Stomach (tissue), 9 donors: ENCODE measurements around the gene PCDH9. TPM values are rescaled to one million over a fixed set of nuclear protein-coding genes. Genes with fewer than 3 reads are reported as not detected.

Experiments used
- DNase-seq, 2 donors: peaks; one replicate each; pipeline versions ENCODE4 v3.0.0 to v3.0.0-alpha.2; 2013 to 2019
- H3K27ac ChIP-seq, 5 donors: fragments of 200-600 bp in 4 of 5; sonication (generic) in 4 of 5; one replicate each; pipeline ENCODE4 v1.5.1; 2013 to 2019; ENCODE audit warnings: mild to moderate bottlenecking in 1 of 5, moderate library complexity in 1 of 5
- H3K27me3 ChIP-seq, 3 donors: fragments of 200-600 bp; sonication (generic); one replicate each; pipeline ENCODE4 v1.5.1; 2017 to 2019; ENCODE audit warnings: mixed run types in 1 of 3
- H3K36me3 ChIP-seq, 4 donors: fragments of 200-600 bp; sonication (generic); 1 replicate in 3 of 4; 2 replicates in 1 of 4; pipeline ENCODE4 v1.5.1; 2016 to 2019
- H3K4me1 ChIP-seq, 4 donors: fragments of 200-600 bp; sonication (generic); one replicate each; pipeline ENCODE4 v1.5.1; 2016 to 2019
- H3K4me3 ChIP-seq, 4 donors: fragments of 200-600 bp; sonication (generic) in 3 of 4; one replicate each; pipeline ENCODE4 v1.5.1; 2016 to 2019; ENCODE audit warnings: mild to moderate bottlenecking in 1 of 4
- H3K9me3 ChIP-seq, 4 donors: fragments of 200-600 bp; sonication (generic); one replicate each; pipeline ENCODE4 v1.5.1; 2016 to 2019
- EP300 ChIP-seq: sonication (generic); formaldehyde crosslinking; IDR thresholded peaks from one replicate; pipeline ENCODE4 v1.6.1; 2017; ENCODE audit warnings: antibody characterized with exemption
- POLR2A ChIP-seq, 4 donors: fragments of 450-650 bp; IDR thresholded peaks; one replicate each; pipeline ENCODE4 v1.6.1; 2016; ENCODE audit warnings: antibody characterized with exemption in 4 of 4, control low read depth in 2 of 4, mild to moderate bottlenecking in 1 of 4, moderate library complexity in 1 of 4
- POLR2AphosphoS5 ChIP-seq, 3 donors: sonication (generic); formaldehyde crosslinking; IDR thresholded peaks; one replicate each; pipeline ENCODE4 v1.6.1; 2016; ENCODE audit warnings: antibody characterized with exemption in 3 of 3
- whole genome bisulfite sequencing, 5 donors: extraction: QIAGEN DNeasy Blood & Tissue Kit in 3 of 5; methylation state at CpG; one replicate each; pipeline versions ENCODE4 v1.1.5 to v1.1.7; 2013 to 2018; 5-methylcytosine and 5-hydroxymethylcytosine counted together
- intact Hi-C: fragments of 100-400 bp; cut with DNase I; formaldehyde crosslinking; loops from one replicate; pipeline ENCODE4 v1.15.1; 2023; ENCODE audit warnings: low total_unique reads
- polyA plus RNA-seq, 3 donors: library from polyadenylated mRNA; stranded (reverse); fragments of 200-250 nt; gene quantifications; one replicate each; pipeline ENCODE4 v1.2.3, GENCODE V29; 2013
- total RNA-seq, 5 donors: library from RNA; depleted of rRNA; stranded (reverse); fragments of >200 nt; gene quantifications; one replicate each; pipeline versions ENCODE4 v1.1.0 to v1.2.3, GENCODE V29; 2014 to 2016
- TF ChIP-seq, protein P1 (sequence below), 7 experiments: fragments of 450-650 bp in 4 of 7; fragments of 200-600 bp in 3 of 7; sonication (generic) in 3 of 7; IDR thresholded peaks; one replicate each; pipeline ENCODE4 v1.5.1; 2016 to 2019; ENCODE audit warnings: antibody characterized with exemption in 7 of 7, control low read depth in 2 of 7, mild to moderate bottlenecking in 1 of 7
- donor health status: healthy with polysubstance abuse.
- donor health status: Bipolar disorder and iron deficiency.
- donor health status: healthy.

PCDH9 gene
- total and polyA plus RNA-seq, 8 donors, result 0.40 to 36.2 (median 3.7) TPM

DNA sequence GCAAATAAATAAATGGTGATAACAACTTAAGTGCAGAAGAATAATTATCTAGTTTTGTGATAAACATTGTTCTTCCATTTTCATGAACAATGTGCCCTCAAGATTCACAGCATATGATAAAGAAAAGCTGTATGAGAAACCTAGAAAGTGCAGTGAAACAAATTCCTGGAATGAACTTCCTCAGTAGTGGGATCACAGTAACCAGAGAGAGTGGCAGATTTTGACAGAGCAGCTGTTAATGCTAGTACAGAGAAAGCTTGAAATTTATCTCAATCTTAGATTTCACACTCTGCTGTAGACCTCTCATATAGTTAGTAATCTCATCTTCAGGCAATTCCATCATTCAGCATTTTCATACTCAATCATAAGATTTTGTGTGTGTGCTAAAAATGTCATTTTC lies 664.9 kb downstream of the PCDH9 start:
- no peaks in the 10 kb centered on the region for H3K9me3 ChIP-seq
- TF ChIP-seq POLR2A (IDR thresholded peaks at IDR 0.05) (no peak), EP300 (no peak), POLR2AphosphoS5 (IDR thresholded peaks at IDR 0.05) (no peak)
- TF ChIP-seq, protein P1, sequence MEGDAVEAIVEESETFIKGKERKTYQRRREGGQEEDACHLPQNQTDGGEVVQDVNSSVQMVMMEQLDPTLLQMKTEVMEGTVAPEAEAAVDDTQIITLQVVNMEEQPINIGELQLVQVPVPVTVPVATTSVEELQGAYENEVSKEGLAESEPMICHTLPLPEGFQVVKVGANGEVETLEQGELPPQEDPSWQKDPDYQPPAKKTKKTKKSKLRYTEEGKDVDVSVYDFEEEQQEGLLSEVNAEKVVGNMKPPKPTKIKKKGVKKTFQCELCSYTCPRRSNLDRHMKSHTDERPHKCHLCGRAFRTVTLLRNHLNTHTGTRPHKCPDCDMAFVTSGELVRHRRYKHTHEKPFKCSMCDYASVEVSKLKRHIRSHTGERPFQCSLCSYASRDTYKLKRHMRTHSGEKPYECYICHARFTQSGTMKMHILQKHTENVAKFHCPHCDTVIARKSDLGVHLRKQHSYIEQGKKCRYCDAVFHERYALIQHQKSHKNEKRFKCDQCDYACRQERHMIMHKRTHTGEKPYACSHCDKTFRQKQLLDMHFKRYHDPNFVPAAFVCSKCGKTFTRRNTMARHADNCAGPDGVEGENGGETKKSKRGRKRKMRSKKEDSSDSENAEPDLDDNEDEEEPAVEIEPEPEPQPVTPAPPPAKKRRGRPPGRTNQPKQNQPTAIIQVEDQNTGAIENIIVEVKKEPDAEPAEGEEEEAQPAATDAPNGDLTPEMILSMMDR (IDR thresholded peaks at IDR 0.05), result no peak
- no peaks in the 10 kb centered on the region for H3K27me3 ChIP-seq
- H3K27ac ChIP-seq, result no peak overlapping the region
- no peak overlapping the region for H3K4me3 ChIP-seq
- no peaks in the 10 kb centered on the region for H3K4me1 ChIP-seq
- H3K36me3 ChIP-seq, result no peaks in the 10 kb centered on the region
- intact Hi-C loops, result no loop called here
- no peak for DNase-seq

DNA sequence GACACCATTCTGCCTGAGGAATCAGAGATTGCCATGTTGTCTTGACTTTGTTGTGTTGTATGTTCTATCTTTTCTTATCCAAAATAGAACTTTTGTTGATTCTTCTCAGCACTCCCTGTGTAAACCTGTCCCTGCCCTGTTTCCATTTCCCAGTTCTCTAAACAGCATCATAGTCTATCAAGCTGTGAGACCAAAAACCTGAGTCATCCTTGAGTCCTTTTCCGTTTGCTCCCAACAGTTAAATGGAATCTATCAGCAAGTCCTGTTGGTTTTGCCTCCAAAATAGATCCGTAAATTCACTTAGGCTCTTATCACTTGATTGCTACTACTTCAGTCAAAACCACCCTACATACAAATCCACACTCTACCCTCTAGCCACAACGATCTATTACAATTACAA lies 667.1 kb downstream of the PCDH9 start:
- 68 to 82% (median 77%) methylated on average over 3 of the region's 3 CpGs for WGBS, 5 donors
- no peak overlapping the region for H3K4me3 ChIP-seq
- intact Hi-C loops, result no loop called here
- no peak for TF ChIP-seq EP300
- TF ChIP-seq POLR2A (IDR thresholded peaks at IDR 0.05), result no peak
- TF ChIP-seq POLR2AphosphoS5 (IDR thresholded peaks at IDR 0.05), result no peak
- TF ChIP-seq, protein P1 (IDR thresholded peaks at IDR 0.05), result no peak
- no peaks in the 10 kb centered on the region for H3K4me1 ChIP-seq
- H3K9me3 ChIP-seq, result no peaks in the 10 kb centered on the region
- no peaks in the 10 kb centered on the region for H3K27me3 ChIP-seq
- no peak for DNase-seq
- H3K36me3 ChIP-seq, result no peaks in the 10 kb centered on the region
- no peak overlapping the region for H3K27ac ChIP-seq

DNA sequence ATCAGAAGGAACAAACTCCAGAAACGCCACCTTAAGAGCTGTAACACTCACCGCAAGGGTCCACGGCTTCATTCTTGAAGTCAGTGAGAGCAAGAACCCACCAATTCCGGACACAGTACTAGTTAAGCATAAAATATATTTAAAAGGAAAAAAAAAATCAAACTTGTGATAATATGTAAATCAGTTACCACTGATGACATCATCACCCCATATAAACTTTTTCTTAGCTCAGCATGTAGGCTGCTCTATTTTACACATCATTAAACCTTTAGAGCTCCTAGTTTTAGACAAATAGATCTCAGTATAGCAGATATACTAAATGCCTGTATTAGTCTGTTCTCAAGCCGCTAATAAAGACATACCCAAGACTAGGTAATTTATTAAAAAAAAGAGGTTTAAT lies 668.1 kb downstream of the PCDH9 start:
- H3K36me3 ChIP-seq, result no peaks in the 10 kb centered on the region
- no peaks in the 10 kb centered on the region for H3K4me1 ChIP-seq
- no peak for DNase-seq
- no peaks in the 10 kb centered on the region for H3K27me3 ChIP-seq
- H3K9me3 ChIP-seq, result no peaks in the 10 kb centered on the region
- no peak overlapping the region for H3K4me3 ChIP-seq
- H3K27ac ChIP-seq, result no peak overlapping the region
- intact Hi-C loops, result no loop called here
- WGBS, 5 donors, result 76 to 79% (median 77%) methylated on average over 5 of the region's 5 CpGs
- TF ChIP-seq, protein P1 (IDR thresholded peaks at IDR 0.05), result no peak
- TF ChIP-seq POLR2A (IDR thresholded peaks at IDR 0.05) (no peak), POLR2AphosphoS5 (IDR thresholded peaks at IDR 0.05) (no peak), EP300 (no peak)

DNA sequence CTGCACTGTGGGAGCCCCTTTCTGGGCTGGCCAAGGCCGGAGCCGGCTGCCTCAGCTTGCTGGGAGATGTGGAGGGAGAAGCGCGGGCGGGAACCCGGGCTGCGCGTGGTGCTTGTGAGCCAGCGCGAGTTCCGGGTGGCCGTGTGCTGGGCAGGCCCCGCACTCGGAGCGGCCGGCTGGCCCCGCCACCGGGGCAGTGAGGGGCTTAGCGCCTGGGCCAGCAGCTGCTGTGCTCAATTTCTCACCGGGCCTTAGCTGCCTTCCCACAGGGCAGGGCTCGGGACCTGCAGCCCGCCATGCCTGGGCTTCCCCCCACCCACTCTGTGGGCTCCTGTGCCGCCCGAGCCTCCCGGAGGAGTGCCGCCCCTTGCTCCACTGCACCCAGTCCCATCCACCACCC lies 669.1 kb downstream of the PCDH9 start:
- WGBS, 5 donors, result 96 to 97% (median 97%) methylated on average over 13 to 26 of the region's 26 CpGs
- H3K36me3 ChIP-seq, result no peaks in the 10 kb centered on the region
- H3K4me1 ChIP-seq, result no peaks in the 10 kb centered on the region
- TF ChIP-seq POLR2A (IDR thresholded peaks at IDR 0.05), result no peak
- TF ChIP-seq EP300, result no peak
- TF ChIP-seq, protein P1 (IDR thresholded peaks at IDR 0.05), result no peak
- no peak for TF ChIP-seq POLR2AphosphoS5 (IDR thresholded peaks at IDR 0.05)
- H3K27ac ChIP-seq, result no peak overlapping the region
- no peaks in the 10 kb centered on the region for H3K9me3 ChIP-seq
- DNase-seq, result no peak
- H3K27me3 ChIP-seq, result no peaks in the 10 kb centered on the region
- intact Hi-C loops, result no loop called here
- no peak overlapping the region for H3K4me3 ChIP-seq
